Neural progenitor cell (in vitro differentiated cells): ENCODE results near the gene SLBP.

Source experiments
- EZH2 ChIP-seq: fragments of 200-600 bp; sonication (generic); IDR thresholded peaks from 2 replicates; pipeline ENCODE4 v1.6.1; 2017; ENCODE audit warnings: antibody characterized with exemption, mild to moderate bottlenecking, moderate library complexity
- EZH2phosphoT487 ChIP-seq: fragments of 200-600 bp; sonication (generic); IDR thresholded peaks from 2 replicates; pipeline ENCODE4 v1.6.1; 2017; ENCODE audit warnings: antibody characterized with exemption
- TF ChIP-seq, protein P1 (sequence below): fragments of 200-600 bp; sonication (generic); IDR thresholded peaks from 2 replicates; pipeline ENCODE4 v1.5.1; 2017; ENCODE audit warnings: antibody characterized with exemption, mild to moderate bottlenecking

DNA sequence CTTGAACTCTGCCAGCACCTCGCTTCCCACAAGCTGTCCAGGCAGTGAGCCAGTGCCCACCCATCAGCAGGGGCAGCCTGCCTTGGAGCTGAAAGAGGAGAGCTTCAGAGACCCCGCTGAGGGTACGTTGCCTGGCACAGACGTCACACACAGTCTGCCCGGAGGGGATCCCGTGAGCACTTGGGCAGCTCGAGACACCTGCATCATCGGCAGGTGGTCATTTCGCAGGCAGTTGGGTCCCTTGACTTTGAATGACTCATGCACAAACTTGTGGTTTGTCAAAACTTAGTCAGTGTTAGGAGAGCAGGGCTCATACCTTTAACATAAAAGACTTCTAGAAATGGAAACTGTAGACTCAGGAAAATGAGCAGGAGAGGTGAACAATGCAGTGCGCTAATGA is 19.1 kb upstream of the SLBP start:
- TF ChIP-seq, protein P1, sequence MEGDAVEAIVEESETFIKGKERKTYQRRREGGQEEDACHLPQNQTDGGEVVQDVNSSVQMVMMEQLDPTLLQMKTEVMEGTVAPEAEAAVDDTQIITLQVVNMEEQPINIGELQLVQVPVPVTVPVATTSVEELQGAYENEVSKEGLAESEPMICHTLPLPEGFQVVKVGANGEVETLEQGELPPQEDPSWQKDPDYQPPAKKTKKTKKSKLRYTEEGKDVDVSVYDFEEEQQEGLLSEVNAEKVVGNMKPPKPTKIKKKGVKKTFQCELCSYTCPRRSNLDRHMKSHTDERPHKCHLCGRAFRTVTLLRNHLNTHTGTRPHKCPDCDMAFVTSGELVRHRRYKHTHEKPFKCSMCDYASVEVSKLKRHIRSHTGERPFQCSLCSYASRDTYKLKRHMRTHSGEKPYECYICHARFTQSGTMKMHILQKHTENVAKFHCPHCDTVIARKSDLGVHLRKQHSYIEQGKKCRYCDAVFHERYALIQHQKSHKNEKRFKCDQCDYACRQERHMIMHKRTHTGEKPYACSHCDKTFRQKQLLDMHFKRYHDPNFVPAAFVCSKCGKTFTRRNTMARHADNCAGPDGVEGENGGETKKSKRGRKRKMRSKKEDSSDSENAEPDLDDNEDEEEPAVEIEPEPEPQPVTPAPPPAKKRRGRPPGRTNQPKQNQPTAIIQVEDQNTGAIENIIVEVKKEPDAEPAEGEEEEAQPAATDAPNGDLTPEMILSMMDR, result no peak
- no peak for TF ChIP-seq EZH2
- TF ChIP-seq EZH2phosphoT487, result no peak
